Astrocyte (in vitro differentiated cells and primary cell): ENCODE data around the gene RAPSN.

Experiments
- EZH2 ChIP-seq: IDR thresholded peaks from 2 replicates; pipeline ENCODE4 v1.6.1; 2012; ENCODE audit warnings: mild to moderate bottlenecking, low read length, inconsistent platforms; ENCODE audit not compliant: insufficient read depth
- TF ChIP-seq, protein P1 (sequence below): IDR thresholded peaks from 2 replicates; pipeline ENCODE4 v1.5.1; 2011; ENCODE audit warnings: low read depth, mild to moderate bottlenecking, inconsistent platforms, low read length, moderate library complexity; ENCODE audit not compliant: insufficient read depth

GRCh38 chr11:47451436-47451835 is 2.5 kb upstream of the RAPSN start:
- TF ChIP-seq, protein P1, sequence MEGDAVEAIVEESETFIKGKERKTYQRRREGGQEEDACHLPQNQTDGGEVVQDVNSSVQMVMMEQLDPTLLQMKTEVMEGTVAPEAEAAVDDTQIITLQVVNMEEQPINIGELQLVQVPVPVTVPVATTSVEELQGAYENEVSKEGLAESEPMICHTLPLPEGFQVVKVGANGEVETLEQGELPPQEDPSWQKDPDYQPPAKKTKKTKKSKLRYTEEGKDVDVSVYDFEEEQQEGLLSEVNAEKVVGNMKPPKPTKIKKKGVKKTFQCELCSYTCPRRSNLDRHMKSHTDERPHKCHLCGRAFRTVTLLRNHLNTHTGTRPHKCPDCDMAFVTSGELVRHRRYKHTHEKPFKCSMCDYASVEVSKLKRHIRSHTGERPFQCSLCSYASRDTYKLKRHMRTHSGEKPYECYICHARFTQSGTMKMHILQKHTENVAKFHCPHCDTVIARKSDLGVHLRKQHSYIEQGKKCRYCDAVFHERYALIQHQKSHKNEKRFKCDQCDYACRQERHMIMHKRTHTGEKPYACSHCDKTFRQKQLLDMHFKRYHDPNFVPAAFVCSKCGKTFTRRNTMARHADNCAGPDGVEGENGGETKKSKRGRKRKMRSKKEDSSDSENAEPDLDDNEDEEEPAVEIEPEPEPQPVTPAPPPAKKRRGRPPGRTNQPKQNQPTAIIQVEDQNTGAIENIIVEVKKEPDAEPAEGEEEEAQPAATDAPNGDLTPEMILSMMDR, result no peak
- TF ChIP-seq EZH2, result no peak
